Parathyroid adenoma (tissue), 2 donors: ENCODE results near the gene CCL28.
"Not testable (repeated sequence)": the region's sequence is repeated elsewhere in the genome, so short reads cannot be mapped to it uniquely, and the experiment has no call there.

Experiments
- H2AFZ ChIP-seq: fragments of 300-600 bp; sonication (generic); one replicate; pipeline ENCODE4 v1.7.0; 2017; ENCODE audit warnings: antibody characterized with exemption, mild to moderate bottlenecking
- H3K27ac ChIP-seq: fragments of 300-600 bp; sonication (generic); one replicate; pipeline ENCODE4 v1.7.0; 2017
- H3K27me3 ChIP-seq: fragments of 300-600 bp; sonication (generic); one replicate; pipeline ENCODE4 v1.7.0; 2017; ENCODE audit warnings: low read length; ENCODE audit not compliant: control insufficient read depth, insufficient read depth
- H3K36me3 ChIP-seq: fragments of 300-600 bp; sonication (generic); one replicate; pipeline ENCODE4 v1.7.0; 2017; ENCODE audit warnings: low read length; ENCODE audit not compliant: control insufficient read depth, insufficient read depth
- H3K4me1 ChIP-seq: fragments of 300-600 bp; sonication (generic); one replicate; pipeline ENCODE4 v1.7.0; 2017; ENCODE audit warnings: control low read depth
- H3K4me2 ChIP-seq: fragments of 300-600 bp; sonication (generic); one replicate; pipeline ENCODE4 v1.7.0; 2017; ENCODE audit warnings: low read length
- H3K4me3 ChIP-seq: fragments of 300-600 bp; sonication (generic); one replicate; pipeline ENCODE4 v1.7.0; 2017; ENCODE audit warnings: low read depth, low read length
- H3K79me2 ChIP-seq: fragments of 300-600 bp; sonication (generic); one replicate; pipeline ENCODE4 v1.7.0; 2017; ENCODE audit warnings: control low read depth
- H3K9ac ChIP-seq: fragments of 300-600 bp; sonication (generic); one replicate; pipeline ENCODE4 v1.7.0; 2017; ENCODE audit warnings: mild to moderate bottlenecking
- H3K9me3 ChIP-seq: fragments of 300-600 bp; sonication (generic); one replicate; pipeline ENCODE4 v1.7.0; 2017; ENCODE audit warnings: low read length; ENCODE audit not compliant: control insufficient read depth
- CTCF ChIP-seq: fragments of 300-600 bp; sonication (generic); IDR thresholded peaks from one replicate; pipeline ENCODE4 v1.7.0; 2017; ENCODE audit warnings: antibody characterized with exemption, mild to moderate bottlenecking
- donor health status: primary hyperparathyroidism.

CCL28 gene

GRCh38 chr5:43412156-43412555 is at the start of gene CCL28:
TSS of gene CCL28 (minus strand) at chr5:43412391. CDS start at chr5:43412316, 75 bp downstream.
- Histone ChIP-seq H3K27ac (no peak within 1 kb of the TSS), H3K4me3 (no peak within 1 kb of the TSS), H2AFZ (no peak within 1 kb of the TSS), H3K36me3 (no peaks in the 10 kb centered on the region), H3K79me2 (no peaks in the 10 kb centered on the region), H3K27me3 (no peaks in the 10 kb centered on the region), H3K9me3 (no peaks in the 10 kb centered on the region), H3K4me2 (no peak within 1 kb of the TSS), H3K9ac (no peak within 1 kb of the TSS), H3K4me1 (no peaks in the 10 kb centered on the region)
- no peak for TF ChIP-seq CTCF

GRCh38 chr5:43461066-43461465 is 48.9 kb upstream of the CCL28 start:
- TF ChIP-seq CTCF, result no peak
- H3K36me3 ChIP-seq, result no peaks in the 10 kb centered on the region
- H3K27me3 ChIP-seq, result no peaks in the 10 kb centered on the region
- H2AFZ ChIP-seq, result no peak overlapping the region
- H3K27ac ChIP-seq, result no peak overlapping the region
- H3K79me2 ChIP-seq, result peaks cover 5% of the 10 kb centered on the region
- H3K4me2 ChIP-seq, result no peak overlapping the region
- H3K9ac ChIP-seq, result no peak overlapping the region
- H3K9me3 ChIP-seq, result no peaks in the 10 kb centered on the region
- no peak overlapping the region for H3K4me3 ChIP-seq
- no peaks in the 10 kb centered on the region for H3K4me1 ChIP-seq

- Histone ChIP-seq H3K79me2 (peaks cover 3% of the 10 kb centered on the region), H3K9ac (no peak overlapping the region), H3K4me1 (no peaks in the 10 kb centered on the region), H2AFZ (no peak overlapping the region), H3K4me3 (no peak overlapping the region), H3K4me2 (no peak overlapping the region), H3K27ac (no peak overlapping the region), H3K27me3 (no peaks in the 10 kb centered on the region), H3K36me3 (no peaks in the 10 kb centered on the region), H3K9me3 (no peaks in the 10 kb centered on the region)
- TF ChIP-seq CTCF, result no peak
Observed at GRCh38 chr5:43456556-43456955, 44.4 kb upstream of the CCL28 start.

GRCh38 chr5:43441575-43441974 is 29.4 kb upstream of the CCL28 start:
- not testable (repeated sequence) for H2AFZ ChIP-seq, H3K4me1 ChIP-seq, H3K27me3 ChIP-seq, H3K79me2 ChIP-seq, H3K9ac ChIP-seq, H3K4me3 ChIP-seq, H3K9me3 ChIP-seq, H3K4me2 ChIP-seq, H3K27ac ChIP-seq, H3K36me3 ChIP-seq

GRCh38 chr5:43437062-43437660 is 25.0 kb upstream of the CCL28 start:
- H3K9ac ChIP-seq, result no peak overlapping the region
- H3K4me2 ChIP-seq, result no peak overlapping the region
- no peaks in the 10 kb centered on the region for H3K27me3 ChIP-seq
- no peak overlapping the region for H2AFZ ChIP-seq
- H3K27ac ChIP-seq, result no peak overlapping the region
- H3K4me1 ChIP-seq, result peaks cover 10% of the 10 kb centered on the region
- no peak overlapping the region for H3K4me3 ChIP-seq
- TF ChIP-seq CTCF, result no peak
- no peaks in the 10 kb centered on the region for H3K9me3 ChIP-seq
- no peaks in the 10 kb centered on the region for H3K36me3 ChIP-seq
- H3K79me2 ChIP-seq, result no peaks in the 10 kb centered on the region
